HEK293 (cell line): Measurements from ENCODE around the gene DHCR7.

Source experiments
- CTCF ChIA-PET: fragments of 350-600 bp; formaldehyde crosslinking; extraction: SDS; loops from one replicate; lab custom pipeline; 2021; ENCODE audit warnings: antibody characterized with exemption; lab: Yijun Ruan, JAX
- POLR2A ChIA-PET: fragments of 300-600 bp; formaldehyde crosslinking; extraction: SDS; loops from one replicate; lab custom pipeline; 2020; ENCODE audit warnings: antibody characterized with exemption, inconsistent platforms; lab: Yijun Ruan, JAX
- H3K27ac ChIP-seq: fragments of 200-500 bp; sonication (Bioruptor generic); 2 replicates; pipeline ENCODE4 v1.5.1; 2014; ENCODE audit warnings: low read depth, low read length, control low read depth, inconsistent platforms; ENCODE audit errors: extremely low read depth
- H3K36me3 ChIP-seq, 2 experiments: fragments of 200-500 bp in 1 of 2; sonication (Bioruptor generic) in 1 of 2; 1 replicate in 1 of 2; 2 replicates in 1 of 2; pipeline ENCODE4 v1.5.1; 2014 to 2017; ENCODE audit warnings: inconsistent platforms in 2 of 2, low read length in 2 of 2; ENCODE audit not compliant: control insufficient read depth in 2 of 2, insufficient read depth in 1 of 2
- H3K4me1 ChIP-seq: fragments of 200-500 bp; sonication (Bioruptor generic); 2 replicates; pipeline ENCODE4 v1.5.1; 2014; ENCODE audit warnings: mild to moderate bottlenecking, low read length, inconsistent platforms; ENCODE audit not compliant: control insufficient read depth, insufficient read depth
- H3K4me3 ChIP-seq: 2 replicates; pipeline ENCODE4 v1.5.1; 2011; ENCODE audit warnings: low read depth, mild to moderate bottlenecking, control low read depth, low read length, moderate library complexity
- H3K9me3 ChIP-seq: fragments of 200-500 bp; sonication (Bioruptor generic); 2 replicates; pipeline ENCODE4 v1.5.1; 2014; ENCODE audit warnings: low read depth, low read length, inconsistent platforms; ENCODE audit not compliant: control insufficient read depth, insufficient read depth
- MZF1 ChIP-seq: fragments of 450-650 bp; formaldehyde crosslinking; IDR thresholded peaks from 2 replicates; pipeline ENCODE4 v1.5.1; 2017; ENCODE audit warnings: missing biosample characterization, missing genetic modification characterization, borderline replicate concordance
- SCRT1 ChIP-seq: fragments of 450-650 bp; formaldehyde crosslinking; IDR thresholded peaks from 2 replicates; pipeline ENCODE4 v1.5.1; 2016; ENCODE audit warnings: missing biosample characterization, missing genetic modification characterization, borderline replicate concordance
- YY2 ChIP-seq: fragments of 450-650 bp; formaldehyde crosslinking; IDR thresholded peaks from 2 replicates; pipeline ENCODE4 v1.5.1; 2016; ENCODE audit warnings: missing biosample characterization, missing genetic modification characterization
- ZBTB21 ChIP-seq: fragments of 450-650 bp; formaldehyde crosslinking; IDR thresholded peaks from 2 replicates; pipeline ENCODE4 v1.5.1; 2017; ENCODE audit warnings: missing biosample characterization, missing genetic modification characterization
- ZBTB48 ChIP-seq: fragments of 450-650 bp; formaldehyde crosslinking; IDR thresholded peaks from 2 replicates; pipeline ENCODE4 v1.5.1; 2016; ENCODE audit warnings: missing biosample characterization, missing genetic modification characterization
- ZFP3 ChIP-seq: fragments of 450-650 bp; formaldehyde crosslinking; IDR thresholded peaks from 2 replicates; pipeline ENCODE4 v1.5.1; 2016; ENCODE audit warnings: low read depth, missing biosample characterization, missing genetic modification characterization
- ZFP69B ChIP-seq: fragments of 450-650 bp; formaldehyde crosslinking; IDR thresholded peaks from 2 replicates; pipeline ENCODE4 v1.5.1; 2016; ENCODE audit warnings: missing biosample characterization, missing genetic modification characterization
- ZNF114 ChIP-seq: fragments of 450-650 bp; formaldehyde crosslinking; IDR thresholded peaks from 2 replicates; pipeline ENCODE4 v1.5.0; 2017; ENCODE audit warnings: missing biosample characterization, missing genetic modification characterization
- ZNF174 ChIP-seq: fragments of 450-650 bp; formaldehyde crosslinking; IDR thresholded peaks from 2 replicates; pipeline ENCODE4 v1.5.0; 2017; ENCODE audit warnings: missing biosample characterization, mild to moderate bottlenecking, missing genetic modification characterization
- ZNF221 ChIP-seq: fragments of 450-650 bp; formaldehyde crosslinking; IDR thresholded peaks from 2 replicates; pipeline ENCODE4 v1.5.1; 2017; ENCODE audit warnings: missing biosample characterization, missing genetic modification characterization, borderline replicate concordance
- ZNF280D ChIP-seq: fragments of 450-650 bp; formaldehyde crosslinking; IDR thresholded peaks from 2 replicates; pipeline ENCODE4 v1.5.1; 2016; ENCODE audit warnings: missing biosample characterization, missing genetic modification characterization
- ZNF324 ChIP-seq: fragments of 450-650 bp; formaldehyde crosslinking; IDR thresholded peaks from 2 replicates; pipeline ENCODE4 v1.5.1; 2016; ENCODE audit warnings: missing biosample characterization, missing genetic modification characterization
- ZNF335 ChIP-seq: fragments of 450-650 bp; formaldehyde crosslinking; conservative IDR thresholded peaks from 2 replicates; pipeline ENCODE4 v1.5.1; 2016; ENCODE audit warnings: missing biosample characterization, missing genetic modification characterization
- ZNF404 ChIP-seq: fragments of 450-650 bp; formaldehyde crosslinking; IDR thresholded peaks from 2 replicates; pipeline ENCODE4 v1.5.1; 2017; ENCODE audit warnings: missing biosample characterization, missing genetic modification characterization
- ZNF473 ChIP-seq: fragments of 450-650 bp; formaldehyde crosslinking; IDR thresholded peaks from 2 replicates; pipeline ENCODE4 v1.5.1; 2017; ENCODE audit warnings: missing biosample characterization, missing genetic modification characterization
- ZNF521 ChIP-seq: fragments of 450-650 bp; formaldehyde crosslinking; IDR thresholded peaks from 2 replicates; pipeline ENCODE4 v1.5.1; 2017; ENCODE audit warnings: missing biosample characterization, mild to moderate bottlenecking, missing genetic modification characterization
- ZNF560 ChIP-seq: fragments of 450-650 bp; formaldehyde crosslinking; IDR thresholded peaks from 2 replicates; pipeline ENCODE4 v1.5.1; 2017; ENCODE audit warnings: missing biosample characterization, missing genetic modification characterization, borderline replicate concordance
- ZNF768 ChIP-seq: fragments of 450-650 bp; formaldehyde crosslinking; IDR thresholded peaks from 2 replicates; pipeline ENCODE4 v1.5.1; 2018; ENCODE audit warnings: missing biosample characterization, mild to moderate bottlenecking, missing genetic modification characterization
- ZNF776 ChIP-seq: fragments of 450-650 bp; formaldehyde crosslinking; IDR thresholded peaks from 2 replicates; pipeline ENCODE4 v1.5.0; 2017; ENCODE audit warnings: missing biosample characterization, missing genetic modification characterization, borderline replicate concordance
- ZSCAN30 ChIP-seq: fragments of 450-650 bp; IDR thresholded peaks from 2 replicates; pipeline ENCODE4 v1.5.1; 2018; ENCODE audit warnings: missing biosample characterization, mild to moderate bottlenecking, missing genetic modification characterization, moderate library complexity
- ZSCAN4 ChIP-seq: fragments of 450-650 bp; formaldehyde crosslinking; IDR thresholded peaks from 2 replicates; pipeline ENCODE4 v1.5.1; 2017; ENCODE audit warnings: missing biosample characterization, missing genetic modification characterization
- TF ChIP-seq, protein P1 (sequence below): fragments of 450-650 bp; formaldehyde crosslinking; IDR thresholded peaks from 2 replicates; pipeline ENCODE4 v1.5.1; 2016; ENCODE audit warnings: missing biosample characterization, missing genetic modification characterization, low read depth
- TF ChIP-seq, protein P2 (sequence below): fragments of 450-650 bp; formaldehyde crosslinking; optimal IDR thresholded peaks from 2 replicates; pipeline ENCODE3; 2016; ENCODE audit warnings: missing biosample characterization, mild to moderate bottlenecking, missing genetic modification characterization
- TF ChIP-seq, protein P3 (sequence below): fragments of 450-650 bp; formaldehyde crosslinking; IDR thresholded peaks from 2 replicates; pipeline ENCODE4 v1.5.1; 2016; ENCODE audit warnings: missing biosample characterization, missing genetic modification characterization

The DHCR7 gene

GRCh38 chr11:71491940-71492339 is 43.7 kb upstream of the DHCR7 start:
- Histone ChIP-seq H3K4me3 (no peak overlapping the region), H3K9me3 (no peaks in the 10 kb centered on the region), H3K4me1 (no peaks in the 10 kb centered on the region), H3K36me3 (peaks cover 0 to 56% of the 10 kb centered on the region in 2 experiments; a peak in 1 of 3 replicates), H3K27ac (no peak overlapping the region)
- TF ChIP-seq, protein P1, sequence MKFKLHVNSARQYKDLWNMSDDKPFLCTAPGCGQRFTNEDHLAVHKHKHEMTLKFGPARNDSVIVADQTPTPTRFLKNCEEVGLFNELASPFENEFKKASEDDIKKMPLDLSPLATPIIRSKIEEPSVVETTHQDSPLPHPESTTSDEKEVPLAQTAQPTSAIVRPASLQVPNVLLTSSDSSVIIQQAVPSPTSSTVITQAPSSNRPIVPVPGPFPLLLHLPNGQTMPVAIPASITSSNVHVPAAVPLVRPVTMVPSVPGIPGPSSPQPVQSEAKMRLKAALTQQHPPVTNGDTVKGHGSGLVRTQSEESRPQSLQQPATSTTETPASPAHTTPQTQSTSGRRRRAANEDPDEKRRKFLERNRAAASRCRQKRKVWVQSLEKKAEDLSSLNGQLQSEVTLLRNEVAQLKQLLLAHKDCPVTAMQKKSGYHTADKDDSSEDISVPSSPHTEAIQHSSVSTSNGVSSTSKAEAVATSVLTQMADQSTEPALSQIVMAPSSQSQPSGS: no peak
- no peak for TF ChIP-seq ZNF221 (tag by site-specific recombination)
- TF ChIP-seq ZBTB21: no peak
- no peak for TF ChIP-seq ZNF473 (tag by site-specific recombination)
- TF ChIP-seq, protein P2, sequence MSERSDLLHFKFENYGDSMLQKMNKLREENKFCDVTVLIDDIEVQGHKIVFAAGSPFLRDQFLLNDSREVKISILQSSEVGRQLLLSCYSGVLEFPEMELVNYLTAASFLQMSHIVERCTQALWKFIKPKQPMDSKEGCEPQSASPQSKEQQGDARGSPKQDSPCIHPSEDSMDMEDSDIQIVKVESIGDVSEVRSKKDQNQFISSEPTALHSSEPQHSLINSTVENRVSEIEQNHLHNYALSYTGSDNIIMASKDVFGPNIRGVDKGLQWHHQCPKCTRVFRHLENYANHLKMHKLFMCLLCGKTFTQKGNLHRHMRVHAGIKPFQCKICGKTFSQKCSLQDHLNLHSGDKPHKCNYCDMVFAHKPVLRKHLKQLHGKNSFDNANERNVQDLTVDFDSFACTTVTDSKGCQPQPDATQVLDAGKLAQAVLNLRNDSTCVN: no peak
- TF ChIP-seq SCRT1 (tag by site-specific recombination): no peak
- TF ChIP-seq ZNF521: no peak
- no peak for TF ChIP-seq ZNF776 (tag by site-specific recombination)
- TF ChIP-seq, protein P3, sequence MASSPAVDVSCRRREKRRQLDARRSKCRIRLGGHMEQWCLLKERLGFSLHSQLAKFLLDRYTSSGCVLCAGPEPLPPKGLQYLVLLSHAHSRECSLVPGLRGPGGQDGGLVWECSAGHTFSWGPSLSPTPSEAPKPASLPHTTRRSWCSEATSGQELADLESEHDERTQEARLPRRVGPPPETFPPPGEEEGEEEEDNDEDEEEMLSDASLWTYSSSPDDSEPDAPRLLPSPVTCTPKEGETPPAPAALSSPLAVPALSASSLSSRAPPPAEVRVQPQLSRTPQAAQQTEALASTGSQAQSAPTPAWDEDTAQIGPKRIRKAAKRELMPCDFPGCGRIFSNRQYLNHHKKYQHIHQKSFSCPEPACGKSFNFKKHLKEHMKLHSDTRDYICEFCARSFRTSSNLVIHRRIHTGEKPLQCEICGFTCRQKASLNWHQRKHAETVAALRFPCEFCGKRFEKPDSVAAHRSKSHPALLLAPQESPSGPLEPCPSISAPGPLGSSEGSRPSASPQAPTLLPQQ (tag by site-specific recombination): no peak
- TF ChIP-seq ZFP69B (tag by site-specific recombination): no peak
- TF ChIP-seq YY2 (tag by site-specific recombination): no peak
- no peak for TF ChIP-seq ZFP3 (tag by site-specific recombination)
- CTCF ChIA-PET: no interaction called here
- POLR2A ChIA-PET: interaction anchor here (0.8 to 1.5 kb wide), 2 partner anchors 39 to 57 kb away, joined by 3 to 6 read pairs; partner anchors contain the start of gene NADSYN1

- H3K9me3 ChIP-seq: no peaks in the 10 kb centered on the region
- no peak overlapping the region for H3K27ac ChIP-seq
- CTCF ChIA-PET: no interaction called here
- no peak overlapping the region for H3K4me3 ChIP-seq
- H3K4me1 ChIP-seq: no peaks in the 10 kb centered on the region
- POLR2A ChIA-PET: interaction anchor here (0.8 kb wide), 1 partner anchor 57 kb away, joined by 3 read pairs; no protein-coding TSS in a partner anchor
- H3K36me3 ChIP-seq: peaks cover 0 to 55% of the 10 kb centered on the region in 2 experiments; a peak in 2 of 3 replicates
- TF ChIP-seq, protein P2: no peak
- TF ChIP-seq MZF1 (no peak), ZNF404 (tag by site-specific recombination) (no peak), ZNF280D (tag by site-specific recombination) (no peak), ZNF174 (tag by site-specific recombination) (no peak), ZSCAN4 (tag by site-specific recombination) (no peak), ZNF560 (tag by site-specific recombination) (no peak), SCRT1 (tag by site-specific recombination) (no peak), ZNF335 (tag by site-specific recombination) (no peak), ZNF114 (tag by site-specific recombination) (no peak), ZNF768 (tag by site-specific recombination) (no peak), ZNF324 (tag by site-specific recombination) (no peak), ZBTB48 (no peak), ZSCAN30 (tag by site-specific recombination) (no peak)
These were observed 43.3 kb upstream of the DHCR7 start for GRCh38 chr11:71491531-71491930.
